ENCODE results near the gene DPEP1. TPM values are rescaled to one million over a fixed set of nuclear protein-coding genes. Genes with fewer than 3 reads are reported as not detected.

The DPEP1 gene
- total RNA-seq, 1 donor from 2014 or later: 36.3 TPM

DNA sequence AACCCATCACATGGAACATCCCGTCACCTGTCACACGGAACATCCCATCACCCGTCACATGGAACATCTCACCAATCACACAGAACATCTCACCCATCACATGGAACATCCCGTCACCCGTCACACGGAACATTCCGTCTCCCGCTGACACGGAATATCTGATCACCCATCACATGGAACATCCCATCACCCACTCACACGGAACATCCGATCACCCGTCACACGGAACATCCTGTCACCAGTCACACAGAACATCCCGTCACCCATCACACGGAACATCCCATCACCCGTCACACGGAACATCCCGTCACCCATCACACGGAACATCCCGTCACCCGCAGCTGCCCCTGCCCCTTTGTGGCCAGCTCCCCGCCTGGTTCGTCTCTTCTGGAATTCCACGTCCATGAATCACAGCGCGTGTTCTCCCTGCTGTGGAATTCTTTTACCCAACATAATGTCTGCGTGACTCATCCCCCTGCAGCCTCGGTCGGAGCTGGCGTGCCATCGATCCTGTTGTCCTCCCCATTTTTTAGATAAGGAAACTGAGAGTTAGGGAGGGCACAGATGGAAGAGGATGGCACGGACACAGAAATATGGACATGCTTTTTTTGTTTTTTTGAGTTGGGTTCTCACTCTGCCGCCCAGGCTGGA lies 32.3 kb upstream of the DPEP1 start:
- H3K27ac Mint-ChIP-seq: no peak overlapping the region
- no peaks in the 10 kb centered on the region for H3K36me3 Mint-ChIP-seq (ENCODE audit: insufficient read depth)
- no peaks in the 10 kb centered on the region for H3K9me3 Mint-ChIP-seq (ENCODE audit: low read depth)
- H3K4me3 Mint-ChIP-seq (ENCODE audit: low read depth): no peak overlapping the region
- DNase-seq (ENCODE audit: low spot score, unreplicated experiment): no peak
- H3K27me3 Mint-ChIP-seq: peaks cover 19% of the 10 kb centered on the region
- TF ChIP-seq, protein P1, sequence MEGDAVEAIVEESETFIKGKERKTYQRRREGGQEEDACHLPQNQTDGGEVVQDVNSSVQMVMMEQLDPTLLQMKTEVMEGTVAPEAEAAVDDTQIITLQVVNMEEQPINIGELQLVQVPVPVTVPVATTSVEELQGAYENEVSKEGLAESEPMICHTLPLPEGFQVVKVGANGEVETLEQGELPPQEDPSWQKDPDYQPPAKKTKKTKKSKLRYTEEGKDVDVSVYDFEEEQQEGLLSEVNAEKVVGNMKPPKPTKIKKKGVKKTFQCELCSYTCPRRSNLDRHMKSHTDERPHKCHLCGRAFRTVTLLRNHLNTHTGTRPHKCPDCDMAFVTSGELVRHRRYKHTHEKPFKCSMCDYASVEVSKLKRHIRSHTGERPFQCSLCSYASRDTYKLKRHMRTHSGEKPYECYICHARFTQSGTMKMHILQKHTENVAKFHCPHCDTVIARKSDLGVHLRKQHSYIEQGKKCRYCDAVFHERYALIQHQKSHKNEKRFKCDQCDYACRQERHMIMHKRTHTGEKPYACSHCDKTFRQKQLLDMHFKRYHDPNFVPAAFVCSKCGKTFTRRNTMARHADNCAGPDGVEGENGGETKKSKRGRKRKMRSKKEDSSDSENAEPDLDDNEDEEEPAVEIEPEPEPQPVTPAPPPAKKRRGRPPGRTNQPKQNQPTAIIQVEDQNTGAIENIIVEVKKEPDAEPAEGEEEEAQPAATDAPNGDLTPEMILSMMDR (IDR thresholded peaks at IDR 0.05; ENCODE audit: unreplicated experiment): no peak
- no peaks in the 10 kb centered on the region for H3K4me1 Mint-ChIP-seq (ENCODE audit: low read depth)

DNA sequence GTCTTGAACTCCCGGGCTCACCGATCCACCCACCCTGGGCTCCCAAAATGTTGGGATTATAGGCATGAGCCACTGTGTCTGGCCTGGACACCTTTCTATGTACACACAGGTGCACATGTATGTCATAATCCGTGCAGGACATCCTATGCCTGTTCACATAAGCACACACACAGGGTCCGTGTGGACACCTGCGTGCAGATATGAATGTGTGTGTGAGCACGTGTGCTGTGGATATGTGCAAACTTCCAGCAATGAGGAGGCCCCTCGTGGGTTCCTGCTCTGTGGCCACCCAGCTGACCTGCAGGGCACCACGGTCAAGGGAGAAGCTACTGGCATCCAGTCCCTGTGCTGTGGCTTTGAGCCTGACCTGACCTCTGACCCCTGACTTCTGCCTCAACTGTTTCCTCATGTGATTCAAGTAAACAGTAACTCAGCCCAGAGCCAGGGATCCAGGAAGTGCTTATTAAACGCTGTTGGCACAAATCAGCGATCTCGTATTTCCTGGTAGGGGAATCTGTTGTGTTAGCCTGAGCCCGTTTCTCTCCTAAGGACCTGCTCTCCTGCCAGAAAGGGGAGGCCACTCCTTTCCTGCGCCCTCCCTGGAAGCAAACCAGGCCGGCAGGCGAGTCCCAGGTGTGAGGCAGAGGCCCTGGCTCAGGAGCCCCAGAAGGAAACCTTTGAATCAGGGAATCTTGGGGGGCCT lies 31.4 kb upstream of the DPEP1 start:
- Mint-ChIP-seq H3K27ac (no peak overlapping the region), H3K36me3 (ENCODE audit: insufficient read depth) (no peaks in the 10 kb centered on the region)

DNA sequence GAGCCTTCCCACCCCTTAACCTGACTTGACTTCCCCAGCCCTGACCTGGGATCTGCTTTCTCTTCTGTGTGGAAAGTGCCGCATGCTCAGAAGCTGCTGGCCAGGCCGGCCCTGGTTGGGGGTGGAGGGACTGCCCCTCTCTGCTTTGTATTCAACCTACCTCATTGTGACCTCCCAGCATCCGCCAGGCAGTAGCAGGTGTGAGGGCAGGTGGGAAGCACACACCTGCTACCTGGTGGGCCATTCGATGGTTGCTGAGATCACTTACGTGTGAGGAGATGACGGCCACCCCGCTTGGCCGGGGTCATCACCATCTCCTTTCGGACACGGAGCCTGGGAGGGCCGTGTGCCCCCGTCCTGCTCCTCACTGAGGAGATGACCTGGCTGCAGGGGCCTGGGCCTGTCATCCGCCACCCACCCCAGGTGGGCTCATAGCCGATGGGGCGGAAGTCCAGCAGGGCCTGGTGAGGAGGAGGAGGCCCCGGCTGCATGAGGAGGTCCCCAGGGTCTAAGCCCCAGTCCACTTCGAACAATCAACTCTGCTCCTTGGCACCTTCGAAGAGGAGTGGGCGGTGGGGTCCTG lies 30.7 kb upstream of the DPEP1 start:
- no peaks in the 10 kb centered on the region for H3K36me3 Mint-ChIP-seq (ENCODE audit: insufficient read depth)
- H3K27me3 Mint-ChIP-seq: peaks cover 10% of the 10 kb centered on the region
- no peak overlapping the region for H3K4me3 Mint-ChIP-seq (ENCODE audit: low read depth)
- H3K4me1 Mint-ChIP-seq (ENCODE audit: low read depth): no peaks in the 10 kb centered on the region
- TF ChIP-seq, protein P1 (IDR thresholded peaks at IDR 0.05; ENCODE audit: unreplicated experiment): no peak
- no peaks in the 10 kb centered on the region for H3K9me3 Mint-ChIP-seq (ENCODE audit: low read depth)
- DNase-seq (ENCODE audit: low spot score, unreplicated experiment): no peak
- no peak overlapping the region for H3K27ac Mint-ChIP-seq

More for the DNA sequence above, 31.4 kb upstream of the DPEP1 start:
- H3K9me3 Mint-ChIP-seq (ENCODE audit: low read depth): no peaks in the 10 kb centered on the region
- DNase-seq (ENCODE audit: low spot score, unreplicated experiment): no peak
- H3K4me3 Mint-ChIP-seq (ENCODE audit: low read depth): no peak overlapping the region
- H3K4me1 Mint-ChIP-seq (ENCODE audit: low read depth): no peaks in the 10 kb centered on the region
- TF ChIP-seq, protein P1 (IDR thresholded peaks at IDR 0.05; ENCODE audit: unreplicated experiment): no peak
- peaks cover 17% of the 10 kb centered on the region for H3K27me3 Mint-ChIP-seq

DNA sequence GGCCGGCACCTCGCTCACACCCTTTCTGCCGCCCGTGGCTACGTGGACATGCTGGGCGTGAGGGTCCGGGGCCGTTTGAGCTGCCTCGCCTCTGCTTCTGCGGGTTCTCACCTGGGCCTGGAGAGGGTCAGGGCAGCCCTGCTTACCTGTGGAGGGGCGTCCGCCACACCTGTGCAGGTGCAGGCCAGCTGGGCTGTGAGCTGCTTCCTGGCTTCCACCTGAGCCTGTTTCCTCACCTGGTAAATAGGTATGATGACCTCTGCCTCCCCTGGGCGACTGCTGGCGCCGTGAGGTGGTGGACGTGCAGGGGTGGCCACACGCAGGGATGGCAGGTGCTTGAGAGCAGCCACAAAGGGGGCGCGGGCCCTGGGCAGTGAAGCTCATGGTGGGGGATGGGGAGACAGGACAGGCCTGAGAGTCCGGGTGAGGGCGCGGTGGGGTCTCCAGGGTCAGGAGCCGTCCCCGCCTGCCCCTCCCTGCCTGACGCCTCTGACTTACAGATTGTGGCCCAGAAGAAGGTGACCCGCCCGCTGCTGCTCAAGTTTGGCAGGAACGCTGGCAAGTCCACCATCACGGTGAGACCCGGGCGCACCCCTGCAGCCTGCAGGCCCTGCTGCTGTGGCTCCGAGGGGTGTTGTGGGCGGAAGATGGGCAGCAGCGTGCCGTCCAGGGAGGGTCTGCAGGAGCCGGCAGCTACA lies 30.1 kb upstream of the DPEP1 start:
- H3K27me3 Mint-ChIP-seq: peaks cover 4% of the 10 kb centered on the region
- no peak overlapping the region for H3K4me3 Mint-ChIP-seq (ENCODE audit: low read depth)
- H3K27ac Mint-ChIP-seq: no peak overlapping the region
- no peak for DNase-seq (ENCODE audit: low spot score, unreplicated experiment)
- no peaks in the 10 kb centered on the region for H3K4me1 Mint-ChIP-seq (ENCODE audit: low read depth)
- no peaks in the 10 kb centered on the region for H3K9me3 Mint-ChIP-seq (ENCODE audit: low read depth)
- TF ChIP-seq, protein P1 (IDR thresholded peaks at IDR 0.05; ENCODE audit: unreplicated experiment): no peak
- no peaks in the 10 kb centered on the region for H3K36me3 Mint-ChIP-seq (ENCODE audit: insufficient read depth)

All from progenitor cell of endocrine pancreas (in vitro differentiated cells).